GM21515 (cell line): ENCODE data around the gene GSK3B.

ENCODE experiments used
- ATAC-seq: cut with Tn5 transposase; IDR thresholded peaks from one replicate; pipeline ENCODE4 v1.9.1; 2021; ENCODE audit not compliant: unreplicated experiment

GSK3B gene

GRCh38 chr3:120093911-120094775, at the start of gene GSK3B:
TSS of gene GSK3B (minus strand) at chr3:120094447. CDS start at chr3:120093434, 1,013 bp downstream.
- peak; percentile 6 for ATAC-seq

GRCh38 chr3:120143676-120144075, 49.4 kb upstream of the GSK3B start:
- ATAC-seq: no peak

GRCh38 chr3:120142236-120142635, 48.0 kb upstream of the GSK3B start:
- no peak for ATAC-seq

- ATAC-seq: no peak
Observed at GRCh38 chr3:120140098-120140742, 46.0 kb upstream of the GSK3B start.

- ATAC-seq: no peak
Observed at GRCh38 chr3:120139140-120139539, 44.9 kb upstream of the GSK3B start.

GRCh38 chr3:120137548-120137947, 43.3 kb upstream of the GSK3B start:
- no peak for ATAC-seq

- no peak for ATAC-seq
Observed at GRCh38 chr3:120130656-120131055, 36.4 kb upstream of the GSK3B start.

GRCh38 chr3:120129718-120130513, 35.7 kb upstream of the GSK3B start:
- no peak for ATAC-seq

GRCh38 chr3:120129051-120129450, 34.8 kb upstream of the GSK3B start:
- ATAC-seq: no peak

- no peak for ATAC-seq
Observed at GRCh38 chr3:120125992-120126391, 31.7 kb upstream of the GSK3B start.

- ATAC-seq: no peak
Observed at GRCh38 chr3:120119846-120120510, 25.7 kb upstream of the GSK3B start.

- no peak for ATAC-seq
Observed at GRCh38 chr3:120114981-120115380, 20.7 kb upstream of the GSK3B start.

GRCh38 chr3:120114376-120114775, 20.1 kb upstream of the GSK3B start:
- no peak for ATAC-seq

GRCh38 chr3:120113128-120114116, 19.2 kb upstream of the GSK3B start:
- ATAC-seq: no peak

- no peak for ATAC-seq
Observed at GRCh38 chr3:120111898-120112297, 17.7 kb upstream of the GSK3B start.

- no peak for ATAC-seq
Observed at GRCh38 chr3:120103276-120103675, 9.0 kb upstream of the GSK3B start.

GRCh38 chr3:120102674-120103073, 8.4 kb upstream of the GSK3B start:
- ATAC-seq: no peak

- ATAC-seq: no peak
Observed at GRCh38 chr3:120102232-120102631, 8.0 kb upstream of the GSK3B start.

- no peak for ATAC-seq
Observed at GRCh38 chr3:120101624-120102023, 7.4 kb upstream of the GSK3B start.

- ATAC-seq: no peak
Observed at GRCh38 chr3:120100711-120101110, 6.5 kb upstream of the GSK3B start.
